Measurements from ENCODE around the gene HEBP2. TPM values are rescaled to one million over a fixed set of nuclear protein-coding genes. Genes with fewer than 3 reads are reported as not detected.

HEBP2 gene
- total and polyA plus RNA-seq, 2 of the 13 experiments (the other 11 are each of a cell fraction or from before 2014, with no cell fraction given): 16.0 to 72.8 TPM

GRCh38 chr6:138403801-138404665, at the start of gene HEBP2 (continued):
- no peak for TF ChIP-seq ZHX2 (IDR thresholded peaks at IDR 0.05; ENCODE audit: low read depth)
- TF ChIP-seq ZHX2 (CRISPR knock-in tag; IDR thresholded peaks at IDR 0.05; ENCODE audit: borderline replicate concordance): peak; percentile 92
- TF ChIP-seq LBX2 (CRISPR knock-in tag; IDR thresholded peaks at IDR 0.05; ENCODE audit: borderline replicate concordance): 0 out of 2 replicates have a peak, but pooled peaks have one; percentile 19
- TF ChIP-seq, protein P1, sequence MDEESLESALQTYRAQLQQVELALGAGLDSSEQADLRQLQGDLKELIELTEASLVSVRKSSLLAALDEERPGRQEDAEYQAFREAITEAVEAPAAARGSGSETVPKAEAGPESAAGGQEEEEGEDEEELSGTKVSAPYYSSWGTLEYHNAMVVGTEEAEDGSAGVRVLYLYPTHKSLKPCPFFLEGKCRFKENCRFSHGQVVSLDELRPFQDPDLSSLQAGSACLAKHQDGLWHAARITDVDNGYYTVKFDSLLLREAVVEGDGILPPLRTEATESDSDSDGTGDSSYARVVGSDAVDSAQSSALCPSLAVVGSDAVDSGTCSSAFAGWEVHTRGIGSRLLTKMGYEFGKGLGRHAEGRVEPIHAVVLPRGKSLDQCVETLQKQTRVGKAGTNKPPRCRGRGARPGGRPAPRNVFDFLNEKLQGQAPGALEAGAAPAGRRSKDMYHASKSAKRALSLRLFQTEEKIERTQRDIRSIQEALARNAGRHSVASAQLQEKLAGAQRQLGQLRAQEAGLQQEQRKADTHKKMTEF (CRISPR knock-in tag; IDR thresholded peaks at IDR 0.05): peak; percentile 96
- TF ChIP-seq ZNF709 (CRISPR knock-in tag; IDR thresholded peaks at IDR 0.05): peak; percentile 82
- peak; percentile 82 for TF ChIP-seq ZNF564 (CRISPR knock-in tag; IDR thresholded peaks at IDR 0.05)
- TF ChIP-seq KDM5B (CRISPR knock-in tag; IDR thresholded peaks at IDR 0.05; ENCODE audit: borderline replicate concordance): no peak
- peak; percentile 68; the same call in 1 of the 2 replicates for TF ChIP-seq ZSCAN22 (CRISPR knock-in tag; IDR thresholded peaks at IDR 0.05)
- TF ChIP-seq ZNF225 (CRISPR knock-in tag; IDR thresholded peaks at IDR 0.05): no peak
- TF ChIP-seq ZFP36 (IDR thresholded peaks at IDR 0.05; ENCODE audit: borderline replicate concordance, low read depth, low read length, partially characterized antibody): no peak
- TF ChIP-seq GATA4 (IDR thresholded peaks at IDR 0.05; ENCODE audit: borderline replicate concordance, low read depth): peak; percentile 30; the same call in 1 of the 2 replicates
- peak; percentile 67; the same call in 1 of the 2 replicates for TF ChIP-seq ZNF879 (CRISPR knock-in tag; IDR thresholded peaks at IDR 0.05)
- TF ChIP-seq, protein P2, sequence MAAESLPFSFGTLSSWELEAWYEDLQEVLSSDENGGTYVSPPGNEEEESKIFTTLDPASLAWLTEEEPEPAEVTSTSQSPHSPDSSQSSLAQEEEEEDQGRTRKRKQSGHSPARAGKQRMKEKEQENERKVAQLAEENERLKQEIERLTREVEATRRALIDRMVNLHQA (CRISPR knock-in tag; IDR thresholded peaks at IDR 0.05): no peak
- peak; percentile 51; the same call in 1 of the 2 replicates for TF ChIP-seq HMG20B (CRISPR knock-in tag; conservative IDR thresholded peaks at IDR 0.05)
- no peak for TF ChIP-seq TRIM24 (CRISPR knock-in tag; IDR thresholded peaks at IDR 0.05)
- no peak for TF ChIP-seq DNMT1 (CRISPR knock-in tag; IDR thresholded peaks at IDR 0.05)
- TF ChIP-seq HMGXB4 (CRISPR knock-in tag; IDR thresholded peaks at IDR 0.05; ENCODE audit: borderline replicate concordance in 1 of 2, low read depth in 1 of 2): peak; percentile 99
- peak; percentile 23; the same call in 1 of the 2 replicates for TF ChIP-seq ZC3H13 (CRISPR knock-in tag; IDR thresholded peaks at IDR 0.05)
